ENCODE measurements around the gene FOS. TPM values are rescaled to one million over a fixed set of nuclear protein-coding genes. Genes with fewer than 3 reads are reported as not detected.

FOS gene
- total and polyA plus RNA-seq, 2 of the 13 experiments (the other 11 are each of a cell fraction or from before 2014, with no cell fraction given) = 15.9 to 24.2 TPM

DNA sequence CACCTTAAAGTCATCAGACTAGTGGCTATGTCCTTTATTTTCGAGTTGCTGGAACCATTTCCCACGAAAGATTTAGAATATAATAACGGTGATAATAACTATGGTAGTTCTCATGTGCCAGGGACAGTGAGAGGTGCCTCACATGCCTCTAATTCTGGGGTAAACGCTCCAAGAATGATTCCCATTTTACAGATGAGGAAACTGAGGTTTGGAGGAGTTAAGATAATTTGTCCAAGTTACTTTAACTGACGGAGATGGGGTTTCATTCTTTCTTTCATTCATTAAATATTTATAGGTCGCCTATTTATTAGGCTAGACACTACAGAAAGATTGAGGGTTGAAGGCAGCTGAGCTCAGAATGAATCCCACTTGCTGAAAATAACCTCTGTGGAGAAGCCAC is 30.7 kb upstream of the FOS start:
- WGBS (ENCODE audit: low lambda C conversion rate) = 43% methylated on average over 6 of the region's 6 CpGs
- POLR2A ChIA-PET = interaction anchor here (0.9 kb wide), 1 partner anchor 11 kb away, joined by 4 read pairs; no protein-coding TSS in a partner anchor
- Histone ChIP-seq H3K4me3 (replicated peaks in 1 of 3; ENCODE audit: insufficient read depth in 1 of 3, low read depth in 2 of 3, low read length in 3 of 3) (peak overlapping the region in 2 of 3 experiments; percentile 38 to 46; a peak in 3 of 6 replicates), H3K9ac (ENCODE audit: insufficient read depth, low read depth, low read length) (peak overlapping the region; percentile 39; the same call in 1 of the 2 replicates), H3K27ac (ENCODE audit: extremely low read length, insufficient read depth, low read length) (no peak overlapping the region), H3K9me3 (ENCODE audit: low read length) (no peaks in the 10 kb centered on the region), H3K4me1 (ENCODE audit: insufficient read depth, low read length) (peaks cover 42% of the 10 kb centered on the region), H2AFZ (ENCODE audit: low read length) (peak overlapping the region; percentile 81), H3K36me3 (replicated peaks in 1 of 2; ENCODE audit: control insufficient read depth in 1 of 2, insufficient read depth in 2 of 2, low read length in 2 of 2) (no peaks in the 10 kb centered on the region), H4K20me1 (ENCODE audit: insufficient read depth, low read length) (no peaks in the 10 kb centered on the region), H3K4me2 (ENCODE audit: low read depth, low read length) (peak overlapping the region; percentile 75), H3K79me2 (ENCODE audit: insufficient read depth, low read length) (no peaks in the 10 kb centered on the region), H3K27me3 (ENCODE audit: control insufficient read depth in 1 of 2, insufficient read depth in 2 of 2, low read length in 2 of 2) (peaks cover 0 to 13% of the 10 kb centered on the region in 2 experiments; a peak in 4 of 5 replicates)
- in situ Hi-C loops (cut with HindIII; ENCODE audit: extremely low pct_ligation_motif_present, low pct_unique_long_range_greater_than_20kb) (no loop called here), intact Hi-C loops (cut with micrococcal nuclease; ENCODE audit: unreplicated experiment) (no loop called here)
- no TSS peak for BruUV-seq (replicated peaks)
- FAIRE-seq (no peak), ATAC-seq (no peak), DNase-seq (ENCODE audit: low spot score) (no peak)
- CTCF ChIA-PET (ENCODE audit: low intra/inter-chr PET ratio, low total read pairs) = no interaction called here
- TF ChIP-seq BRCA1 (CRISPR knock-in tag; IDR thresholded peaks at IDR 0.05) = no peak
- TF ChIP-seq, protein P1, sequence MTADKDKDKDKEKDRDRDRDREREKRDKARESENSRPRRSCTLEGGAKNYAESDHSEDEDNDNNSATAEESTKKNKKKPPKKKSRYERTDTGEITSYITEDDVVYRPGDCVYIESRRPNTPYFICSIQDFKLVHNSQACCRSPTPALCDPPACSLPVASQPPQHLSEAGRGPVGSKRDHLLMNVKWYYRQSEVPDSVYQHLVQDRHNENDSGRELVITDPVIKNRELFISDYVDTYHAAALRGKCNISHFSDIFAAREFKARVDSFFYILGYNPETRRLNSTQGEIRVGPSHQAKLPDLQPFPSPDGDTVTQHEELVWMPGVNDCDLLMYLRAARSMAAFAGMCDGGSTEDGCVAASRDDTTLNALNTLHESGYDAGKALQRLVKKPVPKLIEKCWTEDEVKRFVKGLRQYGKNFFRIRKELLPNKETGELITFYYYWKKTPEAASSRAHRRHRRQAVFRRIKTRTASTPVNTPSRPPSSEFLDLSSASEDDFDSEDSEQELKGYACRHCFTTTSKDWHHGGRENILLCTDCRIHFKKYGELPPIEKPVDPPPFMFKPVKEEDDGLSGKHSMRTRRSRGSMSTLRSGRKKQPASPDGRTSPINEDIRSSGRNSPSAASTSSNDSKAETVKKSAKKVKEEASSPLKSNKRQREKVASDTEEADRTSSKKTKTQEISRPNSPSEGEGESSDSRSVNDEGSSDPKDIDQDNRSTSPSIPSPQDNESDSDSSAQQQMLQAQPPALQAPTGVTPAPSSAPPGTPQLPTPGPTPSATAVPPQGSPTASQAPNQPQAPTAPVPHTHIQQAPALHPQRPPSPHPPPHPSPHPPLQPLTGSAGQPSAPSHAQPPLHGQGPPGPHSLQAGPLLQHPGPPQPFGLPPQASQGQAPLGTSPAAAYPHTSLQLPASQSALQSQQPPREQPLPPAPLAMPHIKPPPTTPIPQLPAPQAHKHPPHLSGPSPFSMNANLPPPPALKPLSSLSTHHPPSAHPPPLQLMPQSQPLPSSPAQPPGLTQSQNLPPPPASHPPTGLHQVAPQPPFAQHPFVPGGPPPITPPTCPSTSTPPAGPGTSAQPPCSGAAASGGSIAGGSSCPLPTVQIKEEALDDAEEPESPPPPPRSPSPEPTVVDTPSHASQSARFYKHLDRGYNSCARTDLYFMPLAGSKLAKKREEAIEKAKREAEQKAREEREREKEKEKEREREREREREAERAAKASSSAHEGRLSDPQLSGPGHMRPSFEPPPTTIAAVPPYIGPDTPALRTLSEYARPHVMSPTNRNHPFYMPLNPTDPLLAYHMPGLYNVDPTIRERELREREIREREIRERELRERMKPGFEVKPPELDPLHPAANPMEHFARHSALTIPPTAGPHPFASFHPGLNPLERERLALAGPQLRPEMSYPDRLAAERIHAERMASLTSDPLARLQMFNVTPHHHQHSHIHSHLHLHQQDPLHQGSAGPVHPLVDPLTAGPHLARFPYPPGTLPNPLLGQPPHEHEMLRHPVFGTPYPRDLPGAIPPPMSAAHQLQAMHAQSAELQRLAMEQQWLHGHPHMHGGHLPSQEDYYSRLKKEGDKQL (CRISPR knock-in tag; IDR thresholded peaks at IDR 0.05; ENCODE audit: low read depth) = no peak
- TF ChIP-seq AKAP8 (CRISPR knock-in tag; IDR thresholded peaks at IDR 0.05) = no peak
- TF ChIP-seq ZNF629 (CRISPR knock-in tag; conservative IDR thresholded peaks at IDR 0.05) = peak; percentile 89
- TF ChIP-seq STAG1 (CRISPR knock-in tag; IDR thresholded peaks at IDR 0.05) = no peak
